Activated CD4-positive, alpha-beta T cell treated with anti-CD3 and anti-CD28 coated beads, Interleukin-2, amount 50 U/mL, for 24 hours (primary cell): Measurements from ENCODE around the gene TFDP2.

Experiments
- DNase-seq, 2 donors: peaks; one replicate each; pipeline ENCODE4 v3.0.0-alpha.2; 2020; ENCODE audit warnings: low read depth in 1 of 2, low spot score in 1 of 2

Gene TFDP2

GRCh38 chr3:141969711-141970110 lies 179.6 kb downstream of the TFDP2 start:
- no peak for DNase-seq

- DNase-seq = no peak
Measured at GRCh38 chr3:141965471-141965870, 183.9 kb downstream of the TFDP2 start.

- no peak for DNase-seq
Measured at GRCh38 chr3:141963301-141963700, 186.0 kb downstream of the TFDP2 start.

- DNase-seq = no peak
Measured at GRCh38 chr3:141960731-141961130, 188.6 kb downstream of the TFDP2 start.

- DNase-seq = no peak
Measured at GRCh38 chr3:141959589-141960554, 189.5 kb downstream of the TFDP2 start.

GRCh38 chr3:141955175-141955574 lies 194.2 kb downstream of the TFDP2 start:
- DNase-seq = no peak

- no peak for DNase-seq
Measured at GRCh38 chr3:141952611-141953010, 196.7 kb downstream of the TFDP2 start.

GRCh38 chr3:141950572-141951493 lies 198.5 kb downstream of the TFDP2 start:
- no peak for DNase-seq

GRCh38 chr3:141949972-141950371 lies 199.4 kb downstream of the TFDP2 start:
- no peak for DNase-seq

GRCh38 chr3:141949399-141949798 lies 199.9 kb downstream of the TFDP2 start:
- no peak for DNase-seq

GRCh38 chr3:141945726-141946485 lies 203.4 kb downstream of the TFDP2 start:
- no peak for DNase-seq

- DNase-seq = no peak
Measured at GRCh38 chr3:141942006-141942405, 207.3 kb downstream of the TFDP2 start.

GRCh38 chr3:141941093-141941492 lies 208.3 kb downstream of the TFDP2 start:
- no peak for DNase-seq

GRCh38 chr3:141940194-141940776 lies 209.1 kb downstream of the TFDP2 start:
- peak in 1 of 2 donors; percentile 27 for DNase-seq

- DNase-seq = no peak
Measured at GRCh38 chr3:141939759-141940158, 209.6 kb downstream of the TFDP2 start.

GRCh38 chr3:141938011-141938500 lies 211.3 kb downstream of the TFDP2 start:
- no peak for DNase-seq

- DNase-seq = no peak
Measured at GRCh38 chr3:141934354-141934753, 215.0 kb downstream of the TFDP2 start.

- no peak for DNase-seq
Measured at GRCh38 chr3:141933421-141934300, 215.7 kb downstream of the TFDP2 start.

GRCh38 chr3:141930801-141931200 lies 218.5 kb downstream of the TFDP2 start:
- no peak for DNase-seq
